B cell (primary cell): ENCODE results near the gene TOB2. TPM values are rescaled to one million over a fixed set of nuclear protein-coding genes. Genes with fewer than 3 reads are reported as not detected.

ENCODE experiments used
- ATAC-seq: fragments of 200-7000 bp; cut with Tn5 transposase; one replicate; pipeline ENCODE4 v1.10.0; 2021; ENCODE audit warnings: low read depth, mild to moderate bottlenecking, moderate number of reproducible peaks, moderate library complexity
- CTCF ChIA-PET: fragments of 350-600 bp; sonication (Branson Sonifier 250); formaldehyde crosslinking; loops from one replicate; lab custom pipeline; 2021; ENCODE audit warnings: antibody characterized with exemption, inconsistent platforms; lab: Charles Lee
- POLR2A ChIA-PET: fragments of 350-600 bp; sonication (Branson Sonifier 250); formaldehyde crosslinking; loops from one replicate; lab custom pipeline; 2021; ENCODE audit warnings: antibody characterized with exemption; lab: Charles Lee
- DNase-seq: peaks from one replicate; pipeline ENCODE4 v3.0.0; 2013
- H2AFZ ChIP-seq: 2 replicates; pipeline ENCODE4 v1.6.1; 2012; ENCODE audit warnings: mild to moderate bottlenecking, low read depth, low read length; ENCODE audit not compliant: insufficient read depth, poor library complexity, severe bottlenecking
- H3K27ac ChIP-seq, 2 donors: 1 replicate in 1 of 2; 2 replicates in 1 of 2; pipeline ENCODE4 v1.5.1; 2012 to 2013; ENCODE audit warnings: low read length in 2 of 2, mild to moderate bottlenecking in 2 of 2, moderate library complexity in 1 of 2
- H3K27me3 ChIP-seq, 4 experiments: fragments of 200-600 bp in 1 of 4; sonication (generic) in 1 of 4; replicated peaks in 1 of 4; 1 replicate in 2 of 4; 2 replicates in 2 of 4; pipeline versions ENCODE4 v1.6.1 to v1.7.0; 2013 to 2016; ENCODE audit warnings: low read length in 3 of 4, mild to moderate bottlenecking in 2 of 4, mixed read lengths in 1 of 4, moderate library complexity in 1 of 4; ENCODE audit not compliant: insufficient read depth in 4 of 4, control insufficient read depth in 3 of 4; ENCODE audit errors: control extremely low read depth in 1 of 4
- H3K36me3 ChIP-seq, 2 experiments: replicated peaks in 1 of 2; 1 replicate in 1 of 2; 2 replicates in 1 of 2; pipeline versions ENCODE4 v1.6.1 to v1.7.1; 2013; ENCODE audit warnings: low read length in 1 of 2; ENCODE audit not compliant: insufficient read depth in 2 of 2, control insufficient read depth in 1 of 2; ENCODE audit errors: control extremely low read depth in 1 of 2, extremely low read depth in 1 of 2
- H3K4me1 ChIP-seq, 2 donors: fragments of 200-600 bp in 1 of 2; sonication (generic) in 1 of 2; 1 replicate in 1 of 2; 2 replicates in 1 of 2; pipeline versions ENCODE4 v1.5.1 to v1.6.1; 2013 to 2017; ENCODE audit warnings: low read length in 2 of 2; ENCODE audit not compliant: control insufficient read depth in 2 of 2, insufficient read depth in 2 of 2
- H3K4me2 ChIP-seq: replicated peaks from 2 replicates; pipeline ENCODE3; 2012; ENCODE audit warnings: mild to moderate bottlenecking, low read depth, low read length; ENCODE audit not compliant: poor library complexity, severe bottlenecking
- H3K4me3 ChIP-seq, 5 experiments: fragments of 200-600 bp in 1 of 5; sonication (generic) in 1 of 5; 1 replicate in 3 of 5; 2 replicates in 2 of 5; pipeline versions ENCODE4 v1.5.1 to v1.7.0; 2011 to 2016; ENCODE audit warnings: low read length in 4 of 5, mild to moderate bottlenecking in 4 of 5, low read depth in 2 of 5, control low read depth in 1 of 5, moderate library complexity in 1 of 5; ENCODE audit not compliant: insufficient read depth in 1 of 5; ENCODE audit errors: control extremely low read depth in 1 of 5, extremely low read depth in 1 of 5
- H3K79me2 ChIP-seq: fragments of 200-600 bp; sonication (generic); one replicate; pipeline ENCODE4 v1.6.0; 2016; ENCODE audit warnings: low read length; ENCODE audit not compliant: control insufficient read depth, insufficient read depth
- H3K9ac ChIP-seq: fragments of 200-600 bp; sonication (generic); 2 replicates; pipeline ENCODE4 v1.6.1; 2017; ENCODE audit warnings: mild to moderate bottlenecking, low read length, moderate library complexity
- H3K9me3 ChIP-seq, 3 donors: one replicate each; pipeline versions ENCODE4 v1.6.1 to v1.7.1; 2013; ENCODE audit warnings: low read length in 2 of 3; ENCODE audit not compliant: control insufficient read depth in 2 of 3, insufficient read depth in 1 of 3; ENCODE audit errors: control extremely low read depth in 1 of 3
- H4K20me1 ChIP-seq: 2 replicates; pipeline ENCODE4 v1.6.0; 2012; ENCODE audit warnings: mild to moderate bottlenecking, low read length; ENCODE audit not compliant: insufficient read depth, control insufficient read depth, poor library complexity, severe bottlenecking
- H3K27ac Mint-ChIP-seq: one replicate; pipeline ENCODE4 v1.8.0; 2021; ENCODE audit warnings: mixed read lengths
- H3K27me3 Mint-ChIP-seq: one replicate; pipeline ENCODE4 v1.8.0; 2021; ENCODE audit warnings: mixed read lengths
- H3K4me1 Mint-ChIP-seq: one replicate; pipeline ENCODE4 v1.8.0; 2021; ENCODE audit warnings: mixed read lengths
- H3K4me3 Mint-ChIP-seq: one replicate; pipeline ENCODE4 v1.8.0; 2021; ENCODE audit warnings: mixed read lengths
- H3K9me3 Mint-ChIP-seq: one replicate; pipeline ENCODE4 v1.8.0; 2022; ENCODE audit warnings: mixed read lengths; ENCODE audit not compliant: insufficient read depth
- CTCF ChIP-seq: fragments of 200-600 bp; IDR thresholded peaks from one replicate; pipeline ENCODE4 v1.8.0; 2022; ENCODE audit warnings: antibody characterized with exemption, mild to moderate bottlenecking
- EZH2 ChIP-seq: IDR thresholded peaks from 2 replicates; pipeline ENCODE4 v1.6.1; 2012; ENCODE audit warnings: borderline replicate concordance, low read depth, mild to moderate bottlenecking, moderate library complexity, low read length; ENCODE audit not compliant: insufficient read depth, poor library complexity, severe bottlenecking
- WGBS: methylation state at CpG from one replicate; pipeline ENCODE4 v1.1.5; 2013; ENCODE audit warnings: missing lambda C conversion rate; ENCODE audit not compliant: insufficient coverage; 5-methylcytosine and 5-hydroxymethylcytosine counted together
- intact Hi-C: fragments of 100-400 bp; cut with micrococcal nuclease; formaldehyde crosslinking; loops from one replicate; pipeline ENCODE4 v1.10.0; 2022
- polyA plus RNA-seq: library from polyadenylated mRNA; depleted of rRNA; stranded (reverse); fragments of >200 nt; gene quantifications from 2 replicates; pipeline ENCODE4 v1.2.3, GENCODE V29; 2012
- total RNA-seq, 2 donors: library from RNA; stranded (reverse); fragments of 120-200 nt in 1 of 2; gene quantifications; 1 replicate in 1 of 2; 2 replicates in 1 of 2; pipeline versions ENCODE4 v1.2.3 to v1.2.4, GENCODE V29; 2013 to 2022

Gene TOB2
- total and polyA plus RNA-seq, 2 donors (not counting 1 experiment from before 2014, with no cell fraction given), result 40.4 to 56.0 TPM

DNA sequence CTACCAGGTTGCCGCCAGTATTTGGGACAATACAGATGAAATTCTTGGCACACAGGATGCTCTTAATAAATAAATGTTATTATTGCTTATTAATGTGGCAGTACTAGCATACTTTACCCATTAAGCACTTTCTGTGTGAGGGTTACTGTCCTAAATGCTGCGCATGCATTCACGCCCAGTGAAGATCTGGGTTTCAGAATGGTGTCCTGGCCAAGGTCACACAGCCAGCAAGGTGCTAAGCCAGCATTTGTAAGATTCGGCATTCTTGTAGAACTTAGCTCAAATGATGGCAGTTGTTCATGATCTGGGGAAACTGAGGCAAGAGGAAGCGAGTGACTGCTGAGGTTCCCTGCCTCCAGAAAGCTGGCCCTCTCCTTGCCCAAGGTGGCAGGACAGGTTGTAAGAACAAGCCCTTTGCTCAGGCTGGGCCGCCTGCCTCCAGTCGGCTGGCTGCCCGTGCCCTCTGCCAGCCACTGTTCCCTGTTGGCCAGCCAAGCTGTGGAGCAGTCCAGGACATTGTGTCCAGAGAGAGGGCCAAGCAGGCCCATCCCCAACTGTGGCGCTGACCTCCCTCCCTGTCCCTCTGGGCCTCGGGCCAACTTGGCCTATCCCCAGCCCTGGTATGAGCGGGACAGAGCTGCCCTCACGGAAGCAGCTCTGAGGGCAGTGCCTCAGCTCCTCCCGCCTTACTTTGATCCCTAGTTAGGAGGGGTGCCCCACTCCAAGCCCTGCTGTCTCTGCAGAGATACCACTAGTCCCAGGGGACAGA, 28.8 kb downstream of the TOB2 start:
- Histone ChIP-seq H3K27me3 (no peaks in the 10 kb centered on the region), H3K9me3 (no peaks in the 10 kb centered on the region), H3K4me1 (peaks cover 27 to 46% of the 10 kb centered on the region in 2 donors), H4K20me1 (peaks cover 9% of the 10 kb centered on the region), H3K27ac (no peak overlapping the region), H3K9ac (no peak overlapping the region), H2AFZ (no peak overlapping the region), H3K4me2 (no peak overlapping the region), H3K79me2 (peaks cover 49% of the 10 kb centered on the region), H3K36me3 (peaks cover 0 to 4% of the 10 kb centered on the region in 2 experiments), H3K4me3 (no peak overlapping the region)
- Mint-ChIP-seq H3K4me1 (peaks cover 42% of the 10 kb centered on the region), H3K9me3 (no peaks in the 10 kb centered on the region), H3K4me3 (no peak overlapping the region), H3K27ac (no peak overlapping the region), H3K27me3 (no peaks in the 10 kb centered on the region)
- intact Hi-C loops, result no loop called here
- CTCF ChIA-PET, result interaction anchor here (2.0 to 2.2 kb wide), 2 partner anchors 14 to 109 kb away, joined by 7 to 8 read pairs; no protein-coding TSS in a partner anchor
- POLR2A ChIA-PET, result interaction anchor here (7.7 kb wide), 1 partner anchor 29 kb away, joined by 41 read pairs; the partner anchor contains the start of gene TOB2
- no peak for DNase-seq
- TF ChIP-seq EZH2 (no peak), CTCF (no peak)
- no peak for ATAC-seq
- 98% methylated on average over 12 of the region's 13 CpGs for WGBS

DNA sequence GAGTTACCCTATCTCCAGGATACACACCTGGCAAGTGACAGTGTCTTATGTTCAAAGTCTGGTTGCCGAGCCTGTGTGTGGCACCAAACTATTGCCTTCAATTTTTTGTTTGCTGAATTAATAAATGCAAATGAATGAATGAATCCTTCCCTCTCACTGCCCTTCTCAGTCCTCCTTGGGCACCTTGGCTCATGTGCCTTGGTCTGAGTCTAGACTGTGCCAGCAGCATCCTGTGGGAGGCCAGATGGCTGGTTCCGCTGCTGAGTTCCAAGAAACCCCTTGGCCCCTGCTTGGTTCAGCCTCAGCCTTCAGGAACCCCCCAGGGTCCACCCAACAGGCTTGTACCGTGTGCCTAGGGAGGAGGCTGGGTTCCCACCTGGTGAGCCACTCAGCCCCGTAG, 31.0 kb downstream of the TOB2 start:
- peaks cover 44% of the 10 kb centered on the region for H3K4me1 Mint-ChIP-seq
- H3K79me2 ChIP-seq, result peaks cover 70% of the 10 kb centered on the region
- peak overlapping the region; percentile 2 to 99 for H3K27ac ChIP-seq
- no peak overlapping the region for H3K9ac ChIP-seq
- no peak for TF ChIP-seq EZH2
- TF ChIP-seq CTCF, result no peak
- WGBS, result 75% methylated on average over 2 of the region's 4 CpGs
- ChIA-PET POLR2A (interaction anchor here (0.7 kb wide), 1 partner anchor 9 kb away, joined by 8 read pairs; no protein-coding TSS in a partner anchor), CTCF (no interaction called here)
- H2AFZ ChIP-seq, result no peak overlapping the region
- ATAC-seq, result no peak
- H3K4me1 ChIP-seq, result peaks cover 26 to 45% of the 10 kb centered on the region in 2 donors
- intact Hi-C loops, result no loop called here
- DNase-seq, result no peak
- H3K4me3 Mint-ChIP-seq, result peak overlapping the region; percentile 59
- no peaks in the 10 kb centered on the region for H3K9me3 Mint-ChIP-seq
- no peaks in the 10 kb centered on the region for H3K27me3 ChIP-seq
- peaks cover 9% of the 10 kb centered on the region for H4K20me1 ChIP-seq
- peaks cover 0 to 4% of the 10 kb centered on the region in 2 experiments for H3K36me3 ChIP-seq
- peak overlapping the region; percentile 98 for H3K4me2 ChIP-seq
- no peak overlapping the region for H3K4me3 ChIP-seq
- H3K27ac Mint-ChIP-seq, result peak overlapping the region; percentile 75
- no peaks in the 10 kb centered on the region for H3K9me3 ChIP-seq
- H3K27me3 Mint-ChIP-seq, result no peaks in the 10 kb centered on the region
